GM18499 (cell line): ENCODE results near the gene SLC10A3.

ENCODE experiments used
- ATAC-seq: cut with Tn5 transposase; IDR thresholded peaks from one replicate; pipeline ENCODE4 v1.9.1; 2021; ENCODE audit warnings: moderate number of reproducible peaks; ENCODE audit not compliant: insufficient read depth, unreplicated experiment

SLC10A3 gene

GRCh38 chrX:154443992-154444754 lies 46.3 kb downstream of the SLC10A3 start, which contains the start of gene FAM50A:
Gene FAM50A (plus strand): TSS chrX:154444141. CDS start chrX:154444236, 95 bp downstream.
- ATAC-seq, result no peak

- no peak for ATAC-seq
These were observed 46.9 kb downstream of the SLC10A3 start for GRCh38 chrX:154443479-154443910.

- no peak for ATAC-seq
These were observed 48.3 kb downstream of the SLC10A3 start for GRCh38 chrX:154441984-154442707.

GRCh38 chrX:154441564-154441963 lies 48.9 kb downstream of the SLC10A3 start:
- ATAC-seq, result no peak

GRCh38 chrX:154440623-154441357 lies 49.6 kb downstream of the SLC10A3 start:
- no peak for ATAC-seq

GRCh38 chrX:154439841-154440240 lies 50.6 kb downstream of the SLC10A3 start:
- no peak for ATAC-seq

- no peak for ATAC-seq
These were observed 52.2 kb downstream of the SLC10A3 start for GRCh38 chrX:154437971-154438893.
